C4-2B (cell line): ENCODE measurements around the gene RMDN2.

Experiments used
- CTCF ChIP-seq: fragments of 450-650 bp; conservative IDR thresholded peaks from 2 replicates; pipeline ENCODE4 v1.5.1; 2017; ENCODE audit warnings: mild to moderate bottlenecking
- ZFX ChIP-seq: fragments of 450-650 bp; IDR thresholded peaks from 2 replicates; pipeline ENCODE4 v1.6.1; 2017

GRCh38 chr2:37902991-37903390, 22.1 kb upstream of the RMDN2 start:
- TF ChIP-seq CTCF: no peak
- TF ChIP-seq ZFX: no peak
